WERI-Rb-1 (cell line): Measurements from ENCODE around the gene BICDL2.

Source experiments
- DNase-seq: peaks from one replicate; pipeline ENCODE4 v3.0.0-alpha.2; 2020
- H3K27ac ChIP-seq: fragments of 250-450 bp; sonication (Bioruptor Pico); 2 replicates; pipeline ENCODE4 v1.5.1; 2020; ENCODE audit warnings: mild to moderate bottlenecking, moderate library complexity
- H3K27me3 ChIP-seq: fragments of 250-450 bp; sonication (Bioruptor Pico); 2 replicates; pipeline ENCODE4 v1.5.1; 2021; ENCODE audit warnings: mild to moderate bottlenecking, low read depth, moderate library complexity; ENCODE audit not compliant: insufficient read depth, severe bottlenecking
- H3K36me3 ChIP-seq: fragments of 250-450 bp; sonication (Bioruptor Pico); 2 replicates; pipeline ENCODE4 v1.5.1; 2020; ENCODE audit warnings: mild to moderate bottlenecking, moderate library complexity
- H3K4me3 ChIP-seq: 2 replicates; pipeline ENCODE4 v1.5.1; 2011; ENCODE audit warnings: low read depth, mild to moderate bottlenecking, control low read depth, low read length
- H3K9me3 ChIP-seq: fragments of 250-450 bp; sonication (Bioruptor Pico); 2 replicates; pipeline ENCODE4 v1.5.1; 2021; ENCODE audit warnings: mild to moderate bottlenecking, moderate library complexity; ENCODE audit not compliant: severe bottlenecking
- TF ChIP-seq, protein P1 (sequence below): IDR thresholded peaks from 2 replicates; pipeline ENCODE4 v1.5.1; 2011; ENCODE audit warnings: low read depth, mild to moderate bottlenecking, control low read depth, inconsistent platforms, low read length

The BICDL2 gene

GRCh38 chr16:3007957-3008689 is 28.6 kb downstream of the BICDL2 start:
- no peaks in the 10 kb centered on the region; the same call in 1 of the 2 replicates for H3K36me3 ChIP-seq
- no peaks in the 10 kb centered on the region for H3K9me3 ChIP-seq
- TF ChIP-seq, protein P1, sequence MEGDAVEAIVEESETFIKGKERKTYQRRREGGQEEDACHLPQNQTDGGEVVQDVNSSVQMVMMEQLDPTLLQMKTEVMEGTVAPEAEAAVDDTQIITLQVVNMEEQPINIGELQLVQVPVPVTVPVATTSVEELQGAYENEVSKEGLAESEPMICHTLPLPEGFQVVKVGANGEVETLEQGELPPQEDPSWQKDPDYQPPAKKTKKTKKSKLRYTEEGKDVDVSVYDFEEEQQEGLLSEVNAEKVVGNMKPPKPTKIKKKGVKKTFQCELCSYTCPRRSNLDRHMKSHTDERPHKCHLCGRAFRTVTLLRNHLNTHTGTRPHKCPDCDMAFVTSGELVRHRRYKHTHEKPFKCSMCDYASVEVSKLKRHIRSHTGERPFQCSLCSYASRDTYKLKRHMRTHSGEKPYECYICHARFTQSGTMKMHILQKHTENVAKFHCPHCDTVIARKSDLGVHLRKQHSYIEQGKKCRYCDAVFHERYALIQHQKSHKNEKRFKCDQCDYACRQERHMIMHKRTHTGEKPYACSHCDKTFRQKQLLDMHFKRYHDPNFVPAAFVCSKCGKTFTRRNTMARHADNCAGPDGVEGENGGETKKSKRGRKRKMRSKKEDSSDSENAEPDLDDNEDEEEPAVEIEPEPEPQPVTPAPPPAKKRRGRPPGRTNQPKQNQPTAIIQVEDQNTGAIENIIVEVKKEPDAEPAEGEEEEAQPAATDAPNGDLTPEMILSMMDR, result no peak
- no peaks in the 10 kb centered on the region for H3K27me3 ChIP-seq
- no peak overlapping the region for H3K4me3 ChIP-seq
- no peak for DNase-seq
- peak overlapping the region; percentile 56 for H3K27ac ChIP-seq

GRCh38 chr16:3007059-3007956 is 29.4 kb downstream of the BICDL2 start:
- Histone ChIP-seq H3K27ac (peak overlapping the region; percentile 56), H3K9me3 (no peaks in the 10 kb centered on the region), H3K4me3 (no peak overlapping the region), H3K27me3 (no peaks in the 10 kb centered on the region), H3K36me3 (no peaks in the 10 kb centered on the region; the same call in 1 of the 2 replicates)
- TF ChIP-seq, protein P1, result no peak
- no peak for DNase-seq

DNA sequence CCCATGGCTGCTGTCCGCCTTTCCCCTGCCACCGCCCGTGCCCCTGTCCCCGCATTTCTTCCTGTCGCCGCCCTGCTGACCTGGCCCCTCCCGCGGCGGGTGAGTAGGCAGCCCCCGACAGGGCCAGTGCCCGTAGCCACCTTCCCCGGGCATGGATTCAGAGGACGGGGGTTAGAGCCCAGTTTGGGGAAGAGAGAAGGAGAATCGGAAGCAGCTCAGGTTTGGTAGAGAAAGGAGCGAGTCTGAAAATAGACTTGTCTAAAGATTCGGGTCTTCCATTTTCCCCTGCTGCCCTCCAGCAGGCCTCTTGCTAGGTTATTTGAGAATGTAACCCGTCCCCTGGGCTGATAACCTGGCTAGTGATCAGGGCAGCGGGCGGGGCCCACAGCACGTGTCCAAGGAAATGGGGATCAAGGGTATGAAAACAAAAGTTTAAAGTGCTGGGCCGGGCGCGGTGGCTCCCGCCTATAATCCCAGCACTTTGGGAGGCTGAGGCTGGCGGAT is 31.9 kb downstream of the BICDL2 start:
- peak overlapping the region; percentile 47 for H3K4me3 ChIP-seq
- peak overlapping the region; percentile 12; the same call in 1 of the 2 replicates for H3K27ac ChIP-seq
- DNase-seq, result peak; percentile 42

GRCh38 chr16:3004319-3004718 is 32.4 kb downstream of the BICDL2 start:
- Histone ChIP-seq H3K36me3 (no peaks in the 10 kb centered on the region; the same call in 1 of the 2 replicates), H3K9me3 (no peaks in the 10 kb centered on the region), H3K4me3 (no peak overlapping the region), H3K27ac (no peak overlapping the region), H3K27me3 (no peaks in the 10 kb centered on the region)
- DNase-seq, result no peak
- TF ChIP-seq, protein P1, result no peak

More for the DNA sequence above, 31.9 kb downstream of the BICDL2 start:
- TF ChIP-seq, protein P1, result no peak
- H3K9me3 ChIP-seq, result no peaks in the 10 kb centered on the region
- H3K36me3 ChIP-seq, result no peaks in the 10 kb centered on the region; the same call in 1 of the 2 replicates
- no peaks in the 10 kb centered on the region for H3K27me3 ChIP-seq

DNA sequence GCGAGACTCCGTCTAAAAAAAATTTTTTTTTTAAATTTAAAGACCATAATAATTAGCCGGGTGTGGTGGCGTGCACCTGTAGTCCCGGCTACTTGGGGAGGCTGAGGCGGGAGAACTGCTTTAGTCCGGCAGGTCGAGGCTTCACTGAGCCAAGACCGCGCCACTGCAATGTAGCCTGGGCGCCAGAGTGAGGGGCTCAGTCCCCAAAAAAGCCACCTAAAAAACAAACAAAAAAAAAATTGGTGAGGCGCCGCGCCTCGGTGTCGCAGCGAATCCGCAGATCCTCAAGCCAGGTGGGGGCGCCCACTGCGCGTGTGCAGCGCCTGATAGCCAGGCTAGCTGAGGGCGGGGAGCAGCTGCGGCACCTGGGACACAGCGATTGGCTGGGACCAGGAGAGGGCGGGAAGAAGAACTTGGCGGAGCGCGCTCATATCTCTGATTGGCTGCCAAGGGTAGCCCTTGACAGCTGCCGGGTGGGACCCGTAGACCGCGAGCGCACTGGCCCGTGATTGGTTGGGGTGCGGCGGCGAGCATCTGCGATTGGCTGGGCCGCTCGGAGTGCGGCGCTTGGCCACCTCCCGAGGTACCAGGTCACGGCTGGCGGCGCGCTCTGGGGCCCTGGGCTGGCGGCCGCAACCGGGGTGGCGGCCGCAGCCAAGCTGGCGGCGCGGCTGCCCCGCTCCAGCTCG is 33.0 kb downstream of the BICDL2 start:
- TF ChIP-seq, protein P1, result peak; percentile 61
- Histone ChIP-seq H3K36me3 (no peaks in the 10 kb centered on the region; the same call in 1 of the 2 replicates), H3K27me3 (no peaks in the 10 kb centered on the region), H3K27ac (no peak overlapping the region), H3K9me3 (no peaks in the 10 kb centered on the region), H3K4me3 (no peak overlapping the region)
- peak; percentile 99 for DNase-seq
